ENCODE results near the gene GSAP. TPM values are rescaled to one million over a fixed set of nuclear protein-coding genes. Genes with fewer than 3 reads are reported as not detected.

Gene GSAP
- polyA plus RNA-seq, 3 donors = 3.6 to 6.6 (median 5.9) TPM

DNA sequence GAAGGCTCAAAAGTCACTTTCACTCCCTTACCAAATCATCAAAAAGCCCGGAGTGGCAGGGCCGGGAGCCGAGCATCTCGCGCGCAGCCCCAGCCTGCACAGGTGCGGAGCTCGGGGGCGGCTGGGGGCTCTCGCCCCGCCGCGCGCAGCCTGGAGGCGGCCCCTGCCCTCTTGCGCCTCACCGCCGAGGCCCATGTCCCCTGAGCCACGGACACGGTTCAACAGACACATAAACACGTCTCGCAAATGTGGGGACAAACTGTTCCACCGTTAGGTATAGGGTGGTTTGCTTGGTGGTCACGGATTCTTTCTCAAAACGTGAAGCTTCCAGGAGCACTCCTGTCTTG is 700 bp downstream of the GSAP start:
- 1 to 2% (median 2%) methylated on average over 25 of the region's 25 CpGs for WGBS, 3 donors
- no peak overlapping the region for H3K27ac ChIP-seq (ENCODE audit: low read depth, low read length)

DNA sequence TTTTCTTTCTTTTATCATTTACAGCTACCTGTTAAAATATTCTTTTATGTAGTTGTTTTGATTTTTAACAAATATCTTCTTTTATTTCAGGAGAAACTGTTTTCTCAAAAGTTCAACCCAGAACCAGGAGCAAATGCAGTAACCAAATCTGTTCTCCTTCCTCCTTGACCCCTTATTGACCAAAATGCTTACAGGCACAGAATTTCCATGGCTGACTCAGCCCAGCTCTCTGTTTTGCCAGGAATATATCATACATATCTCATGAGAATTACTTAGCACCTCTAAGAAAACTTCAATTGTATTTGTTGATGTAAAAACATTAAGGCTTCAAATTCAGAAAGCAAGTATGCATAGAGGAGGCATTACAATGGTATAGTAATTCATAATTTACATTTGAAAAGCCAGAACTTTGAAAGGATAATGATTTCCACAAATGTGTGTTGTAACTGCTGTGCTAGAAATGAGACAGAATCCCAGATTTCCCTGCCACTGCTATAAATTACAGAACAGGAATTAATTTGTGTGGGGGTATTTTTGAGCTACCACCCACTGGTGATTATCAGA is 2.2 kb downstream of the GSAP start:
- H3K27ac ChIP-seq (ENCODE audit: low read depth, low read length) = no peak overlapping the region

DNA sequence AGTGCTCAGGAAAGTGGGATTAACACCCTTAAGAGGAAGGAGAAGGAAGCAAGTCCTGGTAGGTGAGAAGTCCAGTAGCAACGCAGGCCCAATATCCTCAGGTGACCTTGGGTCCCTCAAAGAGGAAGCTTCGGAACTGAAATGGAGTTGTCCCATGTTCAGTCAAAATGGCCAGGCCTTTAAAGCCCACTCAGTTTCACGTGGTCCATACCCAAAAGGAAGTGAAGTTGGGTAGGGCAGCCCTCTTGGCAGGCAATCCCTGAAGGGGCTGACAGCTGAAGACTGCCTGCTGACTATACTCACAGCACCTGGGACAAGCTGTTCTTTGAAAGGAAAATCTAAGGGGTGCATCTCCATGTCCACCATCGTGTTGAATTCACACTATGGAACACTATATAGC is 3.0 kb downstream of the GSAP start:
- WGBS, 3 donors = 54 to 79% (median 70%) methylated on average over 4 of the region's 4 CpGs
- no peak overlapping the region for H3K27ac ChIP-seq (ENCODE audit: low read depth, low read length)

DNA sequence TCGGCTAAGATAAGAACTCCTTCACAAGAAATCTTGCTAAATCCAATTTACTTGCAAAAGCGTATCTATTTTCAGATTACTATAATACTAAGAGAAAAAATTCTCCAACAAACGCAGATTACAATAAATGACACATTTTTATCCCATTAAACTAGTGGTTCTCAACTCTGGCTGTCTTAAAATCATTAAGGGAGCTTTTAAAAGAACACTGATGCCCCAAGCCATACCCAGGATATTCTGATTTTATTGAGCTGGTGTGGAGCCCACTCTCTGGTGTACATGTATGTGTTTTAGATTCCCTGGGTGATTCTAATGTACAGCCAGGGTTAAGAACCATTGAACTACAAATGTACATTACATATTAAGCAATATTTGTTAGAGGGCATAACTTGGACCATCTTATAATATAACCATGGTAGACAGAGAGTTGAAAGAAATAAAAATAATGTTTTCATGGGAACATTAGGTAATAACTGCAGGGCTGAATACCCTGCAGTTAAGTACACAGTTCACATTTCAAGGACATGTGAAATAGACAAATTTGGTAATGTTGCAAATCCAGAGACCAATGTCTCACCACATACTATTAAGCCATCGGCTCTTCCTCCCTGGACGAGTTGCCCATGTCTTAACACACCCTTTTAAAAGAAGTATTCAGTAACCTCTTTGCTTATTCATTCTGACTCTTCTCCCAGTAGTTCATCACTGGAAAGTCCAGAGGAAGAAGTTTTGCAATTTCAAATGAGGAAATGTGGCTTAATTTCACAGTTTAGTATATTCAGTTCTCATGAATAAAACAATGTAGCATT is 6.2 kb downstream of the GSAP start:
- WGBS, 3 donors = 53 to 65% (median 58%) methylated on average over 5 of the region's 5 CpGs
- H3K27ac ChIP-seq (ENCODE audit: low read depth, low read length) = no peak overlapping the region

DNA sequence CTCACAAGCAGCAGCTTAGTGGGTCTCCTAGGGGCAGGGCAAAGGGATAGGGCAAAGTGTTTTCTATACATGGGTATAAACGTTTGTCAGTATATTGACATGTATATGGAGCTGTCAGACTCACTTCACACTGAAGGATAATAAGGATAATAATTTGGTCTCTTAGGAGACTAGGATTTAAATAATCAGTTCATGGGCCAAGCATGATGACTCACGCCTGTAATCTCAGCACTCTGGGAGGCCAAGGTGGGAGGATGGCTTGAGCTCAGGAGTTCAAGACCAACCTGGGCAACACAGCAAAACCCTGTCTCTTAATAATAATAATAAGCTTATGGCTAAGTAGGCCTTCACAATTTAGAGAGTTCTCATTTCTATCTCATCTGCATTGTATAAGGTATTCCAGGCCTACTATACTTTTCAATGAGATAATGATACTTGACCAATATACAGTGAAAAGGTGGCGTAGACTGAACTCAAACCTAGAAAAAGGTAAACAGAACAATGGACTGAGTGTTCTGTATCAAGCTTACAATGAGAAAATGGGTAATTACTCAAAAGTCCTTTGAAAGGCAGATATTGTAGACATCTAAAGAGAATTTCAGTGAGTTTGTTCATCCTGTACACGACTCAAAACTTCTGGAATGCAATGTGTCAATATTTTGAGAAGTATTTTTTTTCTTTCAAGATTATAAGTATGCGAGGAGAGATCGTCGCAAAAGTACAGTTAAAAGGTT is 7.0 kb downstream of the GSAP start:
- WGBS, 3 donors = 50 to 71% (median 69%) methylated on average over 7 of the region's 7 CpGs
- no peak overlapping the region for H3K27ac ChIP-seq (ENCODE audit: low read depth, low read length)

DNA sequence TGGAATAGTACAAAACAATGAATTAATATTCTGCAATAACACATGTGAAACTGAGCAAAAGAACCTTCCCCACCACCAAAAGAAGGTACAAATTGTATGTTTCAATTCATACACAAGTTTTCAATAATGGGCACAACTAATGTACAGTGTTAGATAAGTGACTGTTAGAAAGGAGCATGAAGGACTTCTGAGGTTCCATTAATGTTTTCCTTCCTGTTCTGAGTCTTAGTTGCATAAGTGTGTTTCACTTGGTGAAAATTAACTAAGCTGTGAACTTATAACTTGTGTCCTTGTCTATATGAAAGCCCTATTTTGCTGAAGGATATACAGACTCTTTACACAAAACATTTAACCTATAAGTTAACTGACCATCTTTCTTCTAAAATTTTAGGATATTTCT is 8.2 kb downstream of the GSAP start:
- H3K27ac ChIP-seq (ENCODE audit: low read depth, low read length) = no peak overlapping the region

DNA sequence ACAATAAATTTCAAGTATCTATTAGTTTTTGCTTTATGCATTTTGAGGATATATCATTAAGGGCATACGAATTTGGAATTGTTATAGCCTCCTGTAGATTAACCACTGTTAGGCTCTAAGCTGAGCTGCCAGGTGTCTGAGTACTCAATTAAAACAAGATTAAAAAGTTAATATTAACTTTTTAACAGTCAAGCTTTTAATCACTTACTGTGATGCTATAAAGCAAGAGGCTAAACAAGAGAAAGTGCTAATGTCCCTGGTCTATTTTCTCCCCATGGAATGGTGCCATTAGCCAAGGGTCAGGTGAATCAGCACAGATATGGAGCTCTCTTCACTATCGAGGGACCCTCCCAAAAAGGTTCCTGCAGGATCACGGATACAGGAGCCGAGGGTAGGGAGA is 9.7 kb downstream of the GSAP start:
- H3K27ac ChIP-seq (ENCODE audit: low read depth, low read length) = no peak overlapping the region
- WGBS, 3 donors = 32 to 89% (median 84%) methylated on average over 4 of the region's 4 CpGs

DNA sequence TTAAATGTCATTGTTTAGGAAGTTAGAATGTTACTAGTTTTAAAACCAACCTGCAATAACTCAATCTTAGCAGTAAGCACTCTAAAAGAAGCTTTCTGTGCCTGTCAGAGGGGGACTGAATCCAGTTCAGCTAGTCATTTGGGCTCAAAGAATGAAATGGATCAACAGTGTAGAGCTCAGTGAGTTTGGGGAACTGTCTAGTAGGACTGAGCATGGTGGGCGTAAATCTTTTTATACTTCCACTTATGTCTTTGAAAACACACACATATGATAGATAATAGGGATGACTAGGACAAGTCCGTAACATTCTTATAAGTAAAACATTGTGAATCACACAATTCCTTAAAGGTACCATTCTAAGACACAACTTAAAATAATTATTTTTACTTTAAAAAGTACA is 11.5 kb downstream of the GSAP start:
- 90 to 94% (median 93%) methylated on average over 2 of the region's 2 CpGs for WGBS, 3 donors
- H3K27ac ChIP-seq (ENCODE audit: low read depth, low read length) = no peak overlapping the region

DNA sequence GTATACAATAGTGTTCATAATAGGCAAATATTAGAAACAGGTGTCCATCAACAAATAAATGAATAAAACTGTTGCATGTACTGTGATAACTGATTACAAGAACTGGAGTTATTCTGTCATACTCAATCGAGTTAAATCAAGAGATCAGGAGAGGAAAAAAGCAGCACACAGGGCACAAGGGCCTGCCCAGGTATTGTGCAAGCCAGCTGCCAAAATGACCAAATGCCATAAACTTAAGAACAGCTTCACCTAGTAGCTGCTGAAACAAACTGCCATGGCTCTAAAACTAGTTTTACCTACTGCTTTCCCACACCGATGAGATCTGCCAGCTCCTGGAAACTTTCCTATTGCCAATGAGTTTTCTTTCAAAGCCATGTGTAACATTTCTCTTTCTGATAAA is 12.2 kb downstream of the GSAP start:
- WGBS, 3 donors = 33 to 68% (median 62%) methylated on average over 2 of the region's 2 CpGs
- no peak overlapping the region for H3K27ac ChIP-seq (ENCODE audit: low read depth, low read length)

DNA sequence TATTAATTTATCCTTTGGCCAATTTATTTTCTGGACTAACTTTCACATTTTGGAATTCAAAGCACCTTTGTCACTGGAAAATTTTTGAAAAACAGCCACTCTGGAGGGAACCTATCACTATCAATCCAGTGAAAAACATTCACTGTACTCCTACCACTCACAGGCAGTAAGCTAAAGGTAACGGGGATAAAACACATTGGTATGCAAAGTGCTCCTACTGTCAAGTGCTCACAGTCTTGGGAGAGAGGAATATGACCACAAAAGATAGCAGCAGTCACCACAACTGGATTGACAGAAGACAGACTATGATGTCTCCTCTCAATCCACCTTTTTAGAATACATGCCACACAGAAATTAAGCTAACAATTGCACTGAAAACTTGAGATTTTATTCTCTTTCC is 13.3 kb downstream of the GSAP start:
- 66 to 96% (median 82%) methylated on average over 1 of the region's 1 CpG for WGBS, 3 donors
- H3K27ac ChIP-seq (ENCODE audit: low read depth, low read length) = no peak overlapping the region

DNA sequence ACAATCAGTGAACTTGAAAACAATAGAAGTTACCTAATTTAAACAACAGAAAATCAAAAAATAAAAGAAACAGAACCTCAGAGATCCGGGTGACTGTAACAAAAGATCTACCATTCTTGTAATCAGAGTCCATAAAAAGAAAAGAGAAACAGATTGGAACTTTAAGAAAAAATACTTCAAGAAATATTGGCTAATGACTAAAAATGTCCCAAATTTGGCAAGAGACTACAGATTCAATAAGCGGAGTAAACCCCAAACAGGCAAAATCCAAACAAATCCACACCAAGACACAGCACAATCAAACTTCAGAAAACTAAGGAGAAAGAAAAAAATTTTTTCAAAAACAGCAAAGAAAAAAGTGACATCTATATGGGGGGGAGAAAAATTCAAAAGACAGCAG is 15.1 kb downstream of the GSAP start:
- WGBS, 3 donors = 91 to 97% (median 94%) methylated on average over 2 of the region's 2 CpGs

DNA sequence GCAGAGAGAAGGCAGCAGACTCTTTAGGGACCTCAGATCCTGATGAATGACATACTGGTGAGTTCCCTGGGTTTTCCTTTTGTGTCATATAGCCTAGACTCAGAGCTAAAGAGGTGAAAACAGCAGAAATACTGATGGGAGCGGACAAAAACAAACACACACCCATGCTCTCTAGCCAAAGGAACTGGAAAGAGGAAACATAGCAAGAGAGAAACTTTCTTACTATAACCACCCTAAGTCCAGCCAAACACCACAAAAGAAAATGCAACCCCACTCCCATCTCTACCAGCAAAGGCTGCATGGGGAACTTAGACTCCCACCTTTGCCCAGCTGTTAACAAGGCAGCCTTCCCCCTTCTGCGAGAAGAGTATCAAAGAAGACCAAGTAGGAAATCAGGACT is 16.3 kb downstream of the GSAP start:
- WGBS, 3 donors = 75 to 94% (median 89%) methylated on average over 2 of the region's 2 CpGs

More for the DNA sequence above, 15.1 kb downstream of the GSAP start:
- H3K27ac ChIP-seq (ENCODE audit: low read depth, low read length) = no peak overlapping the region

DNA sequence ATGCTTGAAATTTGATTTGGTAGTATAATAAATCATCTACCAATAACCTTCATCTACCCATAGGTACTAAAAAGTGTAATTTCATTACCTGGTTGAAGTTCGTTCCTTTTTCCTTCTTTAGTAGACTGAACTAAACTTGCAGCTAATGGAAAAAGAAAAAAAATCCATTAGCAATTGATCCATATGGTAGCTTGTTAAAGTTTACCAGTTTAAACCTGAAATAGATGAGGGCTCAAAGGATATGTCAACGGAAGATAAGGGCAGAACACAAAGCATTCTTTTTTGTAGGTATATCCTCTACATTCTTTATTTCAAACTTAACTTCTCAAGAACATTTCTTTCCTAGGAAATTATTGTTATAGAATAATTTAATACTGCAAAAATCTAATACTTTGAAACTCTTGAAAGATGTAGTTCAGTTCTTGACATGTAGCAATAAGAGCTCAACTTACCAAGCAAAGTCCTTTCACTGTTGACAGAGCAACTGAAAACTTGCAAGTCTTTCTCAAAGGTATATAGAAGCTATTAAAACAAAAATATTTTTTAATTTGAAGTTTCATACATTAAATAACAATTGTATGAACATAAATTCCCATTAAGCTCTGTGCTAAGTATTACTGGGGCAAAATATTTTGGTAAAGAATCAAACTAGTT is 19.1 kb downstream of the GSAP start:
- WGBS, 3 donors = 70 to 95% (median 94%) methylated on average over 2 of the region's 2 CpGs

More for the DNA sequence above, 16.3 kb downstream of the GSAP start:
- no peak overlapping the region for H3K27ac ChIP-seq (ENCODE audit: low read depth, low read length)

DNA sequence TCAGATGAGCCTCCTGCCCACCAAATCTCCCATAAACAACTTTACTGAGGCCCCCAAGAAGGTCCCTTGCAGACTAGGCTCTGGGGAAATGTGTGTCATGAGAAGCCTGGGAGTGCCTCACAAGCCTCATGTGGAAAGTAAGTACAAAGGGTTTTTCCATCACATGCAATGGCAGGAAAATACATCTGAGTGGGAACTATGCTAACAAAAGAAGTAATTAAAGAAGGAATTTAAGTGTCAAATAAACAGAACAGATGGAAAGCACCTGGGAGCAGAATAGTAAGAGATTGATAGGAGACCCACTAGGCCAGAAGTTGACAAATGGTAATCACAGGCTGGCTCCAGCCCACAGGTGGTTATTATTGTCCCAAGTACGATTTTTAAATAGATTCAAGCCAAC is 20.5 kb downstream of the GSAP start:
- no peak overlapping the region for H3K27ac ChIP-seq (ENCODE audit: low read depth, low read length)
- 69 to 83% (median 80%) methylated on average over 1 of the region's 1 CpG for WGBS, 3 donors

More for the DNA sequence above, 19.1 kb downstream of the GSAP start:
- H3K27ac ChIP-seq (ENCODE audit: low read depth, low read length) = no peak overlapping the region

DNA sequence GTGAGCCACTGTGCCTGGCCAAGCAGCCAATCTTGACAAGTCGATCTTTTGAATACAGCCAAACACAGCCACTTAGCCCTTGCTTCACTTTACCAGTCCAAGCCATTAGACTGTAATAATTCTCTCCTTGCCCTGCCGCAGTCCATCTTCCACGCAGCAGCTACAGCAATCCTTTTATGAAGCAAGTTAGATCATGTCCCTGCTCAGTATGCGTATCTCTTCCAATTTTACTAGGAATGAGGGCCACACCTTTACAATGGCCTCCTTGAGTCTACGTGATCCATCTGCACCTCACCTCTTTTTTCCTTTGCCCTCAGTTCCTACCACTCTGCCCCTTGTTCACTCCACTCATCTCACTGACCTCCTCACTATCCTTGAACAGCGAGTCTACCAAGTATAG is 22.2 kb downstream of the GSAP start:
- H3K27ac ChIP-seq (ENCODE audit: low read depth, low read length) = no peak overlapping the region
- WGBS, 3 donors = 90 to 97% (median 91%) methylated on average over 6 of the region's 6 CpGs

DNA sequence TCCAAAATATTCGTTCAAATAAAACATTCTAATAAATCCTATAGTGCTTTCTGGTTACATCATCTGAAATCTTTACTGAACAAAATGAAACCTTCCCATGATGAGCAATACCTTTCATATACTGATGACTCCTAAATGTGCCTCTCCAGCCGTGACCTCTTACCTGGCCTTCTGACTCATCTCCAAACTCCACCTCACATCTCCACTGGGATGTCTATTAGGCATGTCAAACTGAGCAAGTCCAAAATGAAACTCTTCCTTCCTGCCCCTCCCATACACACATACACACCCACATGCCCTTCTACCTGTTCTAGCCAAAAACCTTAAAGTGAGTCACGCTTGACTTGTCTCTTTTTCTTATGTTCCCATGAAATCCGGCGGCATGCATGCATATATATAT is 22.9 kb downstream of the GSAP start:
- H3K27ac ChIP-seq (ENCODE audit: low read depth, low read length) = no peak overlapping the region
- 89 to 96% (median 93%) methylated on average over 5 of the region's 5 CpGs for WGBS, 3 donors

DNA sequence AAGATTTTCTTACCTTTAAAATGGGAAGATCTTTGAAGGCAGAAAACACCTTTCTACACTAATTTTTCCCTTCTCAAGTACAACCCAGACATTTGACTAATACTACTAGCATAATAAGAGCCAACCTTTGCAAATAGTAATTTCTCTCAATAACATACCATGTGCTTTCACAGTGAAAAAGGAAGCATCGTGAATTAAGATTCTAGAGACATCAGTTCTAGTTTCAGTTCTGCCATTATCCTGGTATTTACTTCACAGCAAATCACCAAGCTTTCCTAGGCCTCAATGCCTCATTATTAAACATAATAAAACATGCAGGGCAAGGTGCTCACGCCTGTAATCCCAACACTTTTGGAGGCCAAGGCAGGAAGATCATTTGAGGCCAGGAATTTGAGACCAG is 24.9 kb downstream of the GSAP start:
- H3K27ac ChIP-seq (ENCODE audit: low read depth, low read length) = no peak overlapping the region
- WGBS, 3 donors = 79 to 91% (median 87%) methylated on average over 2 of the region's 2 CpGs

DNA sequence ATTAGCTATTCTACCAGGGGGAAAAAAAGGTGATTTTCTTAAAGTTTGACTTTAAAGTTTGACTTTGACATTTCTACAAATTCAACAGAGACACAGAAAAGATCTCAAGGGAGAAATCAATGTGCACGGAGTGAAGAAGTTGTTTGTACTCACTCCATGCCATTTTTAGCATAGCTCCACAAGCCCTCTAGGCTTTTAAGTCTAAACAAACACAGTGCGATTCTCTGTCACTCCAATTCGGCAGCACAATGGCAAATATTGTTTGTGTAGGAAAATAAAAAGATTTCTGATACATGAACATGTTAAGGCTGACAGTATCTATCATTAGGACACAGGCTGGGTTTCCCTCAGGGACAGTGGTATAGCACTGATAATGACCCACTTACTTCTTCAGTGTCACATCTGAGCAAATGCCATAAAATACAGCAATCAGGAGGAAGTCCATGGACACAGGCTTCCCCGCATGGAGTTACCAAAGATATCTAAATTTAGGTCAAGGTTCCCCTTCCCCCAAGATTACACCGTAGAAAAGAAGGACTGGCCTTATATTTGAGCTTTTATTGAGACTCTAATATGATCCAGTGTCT is 28.0 kb downstream of the GSAP start:
- no peak overlapping the region for H3K27ac ChIP-seq (ENCODE audit: low read depth, low read length)
- WGBS, 3 donors = 49 to 63% (median 60%) methylated on average over 5 of the region's 5 CpGs
